Right ventricle myocardium superior (tissue), 1 donor: Measurements from ENCODE around the gene ZNF281. TPM values are rescaled to one million over a fixed set of nuclear protein-coding genes. Genes with fewer than 3 reads are reported as not detected.
"Not testable (repeated sequence)": the region's sequence is repeated elsewhere in the genome, so short reads cannot be mapped to it uniquely, and the experiment has no call there.

Source experiments
- ATAC-seq: fragments of 200-7000 bp; cut with Tn5 transposase; one replicate; pipeline ENCODE4 v1.9.1; 2020; ENCODE audit warnings: mild to moderate bottlenecking; ENCODE audit not compliant: poor library complexity
- DNase-seq: peaks from one replicate; pipeline ENCODE4 v3.0.0-alpha.2; 2020
- intact Hi-C: fragments of 100-400 bp; cut with DNase I; formaldehyde crosslinking; loops from one replicate; pipeline ENCODE4 v1.11.2; 2022
- total RNA-seq: library from RNA; stranded (reverse); fragmentation: NEBNext Ultra II Directional; extraction: Animal tissue kit (Norgen Biotek cat#: 25700); gene quantifications from one replicate; pipeline ENCODE4 v1.2.1, GENCODE V29; 2021
- donor health status: DM: no; HTN: yes; CAD: no; lungs with severe emphysema.

ZNF281 gene
- total RNA-seq, 1 donor from 2014 or later: 7.3 TPM

DNA sequence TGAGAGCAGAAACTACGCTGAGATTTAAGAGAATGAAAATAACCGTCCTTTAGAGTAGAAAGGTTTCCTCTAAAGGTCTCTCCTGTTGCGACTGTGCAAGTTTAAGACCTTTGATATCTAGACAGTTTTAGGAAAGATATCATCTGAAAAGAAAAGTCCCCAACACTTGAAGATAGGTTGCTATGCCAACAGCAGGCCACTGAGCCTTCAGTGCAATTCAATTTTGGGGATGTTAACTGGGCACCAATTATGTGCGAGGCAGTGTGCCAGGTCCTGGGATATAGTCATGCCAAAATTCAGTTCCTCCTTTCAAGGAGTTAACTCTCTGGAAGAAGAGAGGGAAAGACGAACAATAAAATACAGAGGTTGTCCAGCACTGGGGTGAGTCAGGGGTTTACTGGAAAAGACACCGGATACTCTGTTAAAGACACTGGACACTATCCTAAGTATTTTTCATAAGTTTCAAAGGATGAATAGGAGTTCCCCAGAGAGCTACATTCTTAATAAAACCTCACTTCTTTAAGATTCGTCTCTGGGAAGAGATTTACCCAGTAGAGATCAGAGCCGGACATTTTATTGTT is 25.5 kb upstream of the ZNF281 start:
- intact Hi-C loops: no loop called here
- no peak for ATAC-seq

DNA sequence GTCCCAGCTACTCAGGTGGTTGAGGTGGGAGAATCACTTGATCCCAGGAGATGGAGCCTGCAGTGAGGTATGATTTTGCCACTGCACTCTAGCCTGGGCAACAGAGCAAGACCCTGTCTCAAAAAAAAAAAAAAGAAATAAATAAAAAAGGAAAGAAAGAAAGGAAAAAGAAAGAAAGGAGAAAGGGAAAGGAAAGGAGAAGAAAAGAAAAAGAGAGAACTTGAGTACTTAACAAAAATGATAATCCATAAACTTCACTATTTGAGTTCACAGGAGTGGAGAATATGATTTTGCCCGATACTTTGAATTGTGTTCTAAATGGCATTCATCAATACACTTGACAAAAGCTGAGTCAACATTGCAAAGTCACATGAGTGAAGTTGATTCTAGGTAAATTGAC is 23.8 kb upstream of the ZNF281 start:
- no peak for DNase-seq
- no peak for ATAC-seq
- intact Hi-C loops: no loop called here

More for the DNA sequence above, 25.5 kb upstream of the ZNF281 start:
- no peak for DNase-seq

DNA sequence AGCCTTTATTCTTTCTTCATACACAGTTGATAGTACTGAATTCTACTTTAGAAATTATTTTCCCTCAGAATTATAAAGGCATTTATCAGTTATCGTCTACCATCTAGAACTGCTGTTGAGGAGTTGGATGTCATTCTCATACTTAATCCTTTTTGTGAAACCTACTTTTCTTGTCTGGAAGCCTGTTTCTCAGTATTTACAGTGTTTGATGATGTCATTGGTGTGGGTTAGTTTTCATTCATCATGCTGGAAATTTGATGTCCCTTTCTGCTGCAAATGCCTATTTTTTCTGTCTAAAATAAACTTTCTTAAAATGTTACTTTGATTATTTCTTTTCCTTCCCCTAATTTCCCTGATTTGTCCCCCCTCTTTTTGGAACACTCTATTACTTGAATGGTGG is 22.8 kb upstream of the ZNF281 start:
- ATAC-seq (no peak), DNase-seq (no peak)
- intact Hi-C loops: no loop called here

DNA sequence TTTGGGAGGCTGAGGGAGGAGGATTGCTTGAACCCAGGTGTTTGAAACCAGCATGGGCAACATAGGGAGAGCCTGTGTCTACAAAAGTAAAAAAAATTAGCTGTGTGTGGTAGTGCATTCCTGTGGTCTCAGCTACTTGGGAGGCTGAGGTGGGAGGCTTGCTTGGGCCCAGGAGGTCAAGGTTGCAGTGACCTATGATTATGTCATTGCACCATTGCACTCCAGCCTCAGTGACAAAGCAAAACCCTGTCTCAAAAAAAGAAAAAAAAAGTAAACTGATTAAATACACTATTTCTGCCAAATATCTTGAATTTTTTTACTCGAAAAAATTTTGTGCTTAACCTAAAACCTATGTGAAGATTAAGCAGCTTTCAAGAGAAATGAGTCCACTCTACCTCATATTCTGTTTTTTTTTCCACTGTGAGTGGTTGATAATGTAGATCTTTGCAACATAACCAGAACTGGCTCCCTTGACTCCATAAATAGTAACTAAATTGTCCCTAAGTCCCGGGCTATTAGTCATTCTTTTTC is 19.4 kb upstream of the ZNF281 start:
- DNase-seq (no peak), ATAC-seq (no peak)
- intact Hi-C loops: no loop called here

DNA sequence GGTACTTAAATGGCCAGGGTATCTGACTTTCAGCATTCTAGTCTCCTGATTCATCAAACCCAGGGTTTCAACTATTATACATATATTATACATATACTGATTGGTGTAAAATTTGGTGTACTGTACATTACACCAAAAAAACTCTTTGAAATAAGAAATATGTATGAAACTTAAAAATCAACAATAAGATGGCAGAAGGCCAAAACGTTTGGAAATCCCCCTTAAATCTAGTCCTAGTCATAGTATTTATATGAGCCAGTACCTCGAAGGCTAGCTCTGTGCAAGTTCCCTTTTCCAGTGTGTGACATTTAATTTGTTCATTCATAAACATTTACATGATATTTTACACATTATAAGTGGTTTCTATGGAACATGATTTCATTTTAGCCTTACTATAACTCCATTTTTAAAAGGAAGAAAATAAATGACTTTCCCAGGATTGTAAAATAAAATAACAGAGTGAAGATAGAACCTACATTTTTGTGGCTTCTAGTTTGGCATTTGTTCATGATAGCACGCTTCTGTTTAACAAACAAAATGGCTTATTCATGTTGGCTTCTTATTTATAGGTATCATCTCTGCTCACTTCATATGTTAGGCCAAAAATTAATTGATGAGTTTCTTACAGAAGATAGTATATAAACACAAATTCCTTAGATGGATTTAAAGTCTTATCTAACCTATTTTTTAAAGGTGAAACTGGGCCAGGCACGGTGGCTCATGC is 18.8 kb upstream of the ZNF281 start:
- DNase-seq (no peak), ATAC-seq (no peak)
- intact Hi-C loops: no loop called here

DNA sequence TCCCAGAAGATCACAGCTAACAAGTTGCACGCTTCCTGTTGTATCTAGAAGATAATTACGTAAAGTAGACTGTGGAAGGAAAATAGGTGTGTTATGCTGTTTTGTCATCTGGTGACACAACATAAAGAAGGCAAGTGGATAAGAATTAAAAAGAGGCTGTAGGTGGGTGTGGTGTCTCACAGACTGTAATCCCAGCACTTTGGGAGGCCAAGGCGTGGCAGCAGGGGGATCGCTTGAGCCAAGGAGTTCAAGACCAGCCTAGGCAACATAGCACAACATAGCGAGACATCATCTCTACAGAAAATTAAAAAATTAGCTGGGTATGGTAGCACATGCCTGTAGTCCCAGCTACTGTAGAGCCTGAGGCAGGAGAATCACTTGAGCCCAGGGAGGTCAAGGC is 17.9 kb upstream of the ZNF281 start:
- intact Hi-C loops: no loop called here
- ATAC-seq: no peak

DNA sequence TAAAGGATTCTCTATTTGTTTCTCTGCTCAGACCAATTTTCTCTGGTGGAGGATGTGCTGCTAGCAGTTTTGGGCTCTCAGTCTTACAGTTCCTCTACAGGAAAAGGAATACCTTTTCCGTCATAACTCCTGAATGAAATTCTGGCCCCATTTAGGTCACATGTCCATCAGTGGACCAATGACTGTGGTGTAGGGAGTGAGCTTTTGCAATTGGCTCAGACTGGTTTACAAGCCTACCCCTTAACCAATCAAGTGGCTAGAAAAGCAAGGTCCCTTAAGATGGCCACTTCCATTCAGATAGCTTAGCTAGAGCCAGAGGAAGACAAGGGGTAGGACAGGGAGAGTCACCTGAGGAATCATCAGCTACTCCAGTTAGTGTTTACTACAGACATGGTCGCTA is 16.4 kb upstream of the ZNF281 start:
- DNase-seq (no peak), ATAC-seq (no peak)
- intact Hi-C loops: no loop called here

More for the DNA sequence above, 17.9 kb upstream of the ZNF281 start:
- no peak for DNase-seq

DNA sequence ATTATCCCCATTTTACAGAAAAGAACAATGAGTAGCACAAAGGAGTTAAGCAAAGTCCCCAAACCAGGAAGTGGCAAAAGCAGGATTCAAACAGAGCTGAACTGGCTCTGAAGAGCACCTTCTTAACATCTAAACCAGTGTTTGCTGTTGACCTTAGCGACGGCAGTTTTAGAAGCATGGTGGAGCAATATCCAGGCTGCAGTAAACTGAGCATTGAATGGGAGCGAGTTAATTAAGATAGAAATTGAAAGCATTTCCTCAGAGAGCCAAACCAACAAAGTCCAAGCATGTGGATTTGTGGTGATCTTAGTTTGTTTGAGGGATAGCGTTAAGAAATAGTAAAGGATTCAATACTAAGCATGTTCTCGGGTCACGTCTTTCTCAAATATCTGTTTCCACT is 13.4 kb upstream of the ZNF281 start:
- DNase-seq (no peak), ATAC-seq (no peak)
- intact Hi-C loops: no loop called here

DNA sequence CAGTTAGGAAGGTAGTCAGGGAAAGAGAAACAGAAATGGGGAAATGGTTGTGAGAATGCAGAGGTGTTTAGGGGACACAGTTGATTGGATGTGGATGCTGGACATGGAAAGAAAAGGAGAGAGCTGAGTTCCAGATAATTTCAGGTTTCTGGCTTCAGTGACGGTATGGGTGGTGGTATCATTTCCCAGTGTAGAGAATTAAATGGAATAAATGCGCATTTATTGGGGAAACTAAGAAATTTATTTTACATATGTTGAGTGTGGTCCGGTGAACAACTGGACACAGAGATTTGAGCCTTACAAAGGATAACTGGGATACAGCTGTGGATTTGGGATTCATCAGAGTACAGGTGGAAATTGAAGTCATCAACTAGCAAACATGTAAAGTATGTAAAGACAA is 12.4 kb upstream of the ZNF281 start:
- intact Hi-C loops: no loop called here
- DNase-seq (no peak), ATAC-seq (no peak)

DNA sequence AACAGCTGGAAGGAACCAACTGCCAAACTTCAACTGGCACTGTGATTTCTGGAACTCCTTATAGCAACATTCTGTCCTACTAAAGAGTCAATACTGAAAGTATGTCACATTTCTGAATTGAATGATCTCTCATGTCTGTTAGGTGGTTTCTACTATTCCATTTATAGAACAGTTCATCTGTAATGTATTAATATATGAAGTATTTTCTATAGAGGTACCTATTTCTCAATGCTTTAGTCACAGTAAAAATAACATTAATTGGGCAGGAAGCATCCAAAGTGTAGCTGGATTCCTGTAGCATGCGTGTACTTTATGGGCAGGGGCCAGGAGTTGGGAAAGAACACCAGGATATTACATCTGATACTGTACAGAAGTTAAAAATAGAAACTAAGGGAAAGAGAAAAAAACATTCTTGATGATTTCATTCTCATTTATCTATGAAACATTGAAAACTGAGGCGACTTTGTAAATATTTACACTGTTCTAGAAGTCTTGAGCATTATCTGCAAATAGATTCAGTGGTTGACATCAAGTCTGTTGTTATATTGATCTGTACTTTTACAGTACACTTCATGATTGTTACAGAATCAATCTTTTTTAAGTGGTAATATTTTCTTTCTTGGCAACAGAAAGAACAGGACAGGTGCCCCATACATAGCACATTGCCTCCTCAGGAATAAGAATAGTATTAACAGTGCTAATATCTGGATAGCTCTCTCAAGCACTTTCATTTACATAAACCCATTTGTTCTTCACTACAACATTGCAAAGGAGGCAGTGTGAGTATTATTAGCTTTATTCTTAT is 6.2 kb upstream of the ZNF281 start:
- peak; percentile 61 for ATAC-seq
- DNase-seq: peak; percentile 41
- intact Hi-C loops: no loop called here

DNA sequence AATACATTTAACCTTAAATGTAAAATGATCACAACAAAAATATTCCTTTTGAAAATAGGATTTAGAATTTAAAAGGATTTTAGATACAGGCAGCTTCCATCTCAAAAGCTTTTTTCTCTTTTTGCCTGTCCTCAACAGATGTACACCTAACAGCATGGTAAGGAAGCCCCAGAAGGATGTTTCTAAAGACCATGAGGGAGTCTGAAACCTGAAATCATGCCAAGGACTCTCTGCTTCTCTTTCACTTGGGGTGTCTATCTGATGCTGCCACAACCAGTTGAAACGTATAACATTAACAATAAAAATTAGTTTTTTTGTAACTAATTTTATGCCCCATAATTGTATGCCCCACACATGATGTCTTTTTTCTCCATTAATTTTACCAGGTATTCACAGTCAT is 5.4 kb upstream of the ZNF281 start:
- no peak for DNase-seq
- no peak for ATAC-seq
- intact Hi-C loops: no loop called here

DNA sequence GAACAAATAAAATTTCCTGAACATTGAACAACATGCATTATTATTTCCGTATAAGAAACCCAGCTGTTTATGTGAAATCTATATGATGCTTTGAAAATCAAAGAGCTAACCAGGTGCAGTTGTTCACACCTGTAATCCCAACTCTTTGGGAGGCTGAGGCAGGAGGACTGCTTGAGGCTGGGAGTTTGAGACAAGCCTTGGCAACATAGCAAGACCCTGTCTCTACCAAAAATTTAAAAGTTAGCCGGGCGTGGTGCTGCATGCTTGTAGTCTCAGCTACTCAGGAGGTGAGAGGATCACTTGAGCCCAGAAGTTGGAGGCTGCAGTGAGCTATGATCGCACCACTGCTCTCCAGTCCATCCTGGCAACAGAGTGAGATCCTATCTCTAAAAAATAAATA is 4.8 kb upstream of the ZNF281 start:
- DNase-seq (no peak), ATAC-seq (no peak)
- intact Hi-C loops: no loop called here

DNA sequence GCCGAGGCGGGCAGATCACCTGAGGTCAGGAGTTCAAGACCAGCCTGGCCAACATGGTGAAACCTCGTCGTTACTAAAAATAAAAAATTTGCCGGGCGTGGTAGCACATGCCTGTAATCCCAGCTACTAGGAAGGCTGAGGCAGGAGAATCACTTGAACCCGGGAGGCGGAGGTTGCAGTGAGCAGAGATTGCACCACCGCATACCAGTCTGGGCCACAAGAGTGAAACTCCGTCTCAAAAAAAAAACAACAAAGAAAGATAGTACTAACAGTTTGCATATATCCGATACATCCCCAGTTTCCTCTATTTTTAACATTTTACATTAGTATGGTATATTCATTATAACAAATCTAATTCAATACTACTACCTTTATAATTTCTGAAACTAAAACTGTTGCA is 3.9 kb upstream of the ZNF281 start:
- DNase-seq, intact Hi-C loops, ATAC-seq: not testable (repeated sequence)

DNA sequence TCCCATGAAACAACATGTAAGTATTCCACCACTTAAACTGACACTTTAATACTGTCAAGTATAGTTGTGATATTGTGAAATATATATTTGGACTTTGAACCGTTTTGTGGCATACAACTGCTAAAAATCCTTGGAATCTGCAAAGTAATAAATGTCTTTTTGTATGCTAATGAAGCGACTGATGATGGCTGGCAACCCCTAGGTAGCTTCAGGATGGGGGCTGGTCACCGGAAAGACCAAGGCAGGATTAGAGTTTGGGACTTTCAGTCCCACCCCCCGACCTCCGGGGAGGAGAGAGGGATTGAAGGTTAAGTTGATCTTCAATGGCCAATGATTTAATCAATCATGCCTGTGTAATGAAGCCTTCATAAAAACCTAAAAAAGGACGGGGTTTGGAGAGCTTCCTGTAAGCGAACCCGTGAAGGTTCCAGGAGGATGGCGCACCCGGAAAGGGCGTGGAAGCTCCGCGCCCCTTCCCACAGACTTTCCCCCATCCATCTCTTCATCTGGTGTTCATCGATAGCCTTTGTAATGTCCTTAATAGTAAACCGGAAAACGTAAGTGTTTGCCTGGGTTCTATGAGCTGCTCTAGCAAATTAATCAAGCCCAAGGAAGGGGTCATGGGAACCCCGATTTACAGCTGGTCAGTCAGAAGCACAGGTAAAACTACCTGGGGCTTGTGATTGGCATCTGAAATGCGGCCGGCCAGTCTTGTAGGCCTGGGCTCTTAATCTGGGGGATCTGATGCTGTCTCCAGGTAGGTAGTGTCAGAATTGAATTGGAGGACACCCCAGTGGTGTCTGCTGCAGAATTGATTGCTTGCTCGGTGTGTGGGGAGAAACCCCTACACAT is 1.8 kb upstream of the ZNF281 start:
- intact Hi-C loops: no loop called here
- no peak for DNase-seq
- no peak for ATAC-seq

DNA sequence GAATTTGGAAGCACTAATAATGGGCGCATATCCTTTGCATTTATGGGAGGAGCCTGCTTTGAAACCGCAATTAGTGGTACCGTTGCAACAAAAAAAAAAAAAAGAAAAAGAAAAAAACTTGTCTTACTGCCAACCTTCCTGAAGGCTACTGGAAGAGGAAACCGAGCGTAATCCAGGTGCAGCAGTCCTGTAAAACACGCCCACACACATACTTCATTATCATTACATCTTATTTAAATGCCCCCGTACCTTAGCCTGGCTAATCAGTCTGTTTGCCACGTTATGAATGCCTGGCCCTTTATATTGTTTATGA is 686 bp upstream of the ZNF281 start:
- intact Hi-C loops: no loop called here
- ATAC-seq (no peak), DNase-seq (no peak)

DNA sequence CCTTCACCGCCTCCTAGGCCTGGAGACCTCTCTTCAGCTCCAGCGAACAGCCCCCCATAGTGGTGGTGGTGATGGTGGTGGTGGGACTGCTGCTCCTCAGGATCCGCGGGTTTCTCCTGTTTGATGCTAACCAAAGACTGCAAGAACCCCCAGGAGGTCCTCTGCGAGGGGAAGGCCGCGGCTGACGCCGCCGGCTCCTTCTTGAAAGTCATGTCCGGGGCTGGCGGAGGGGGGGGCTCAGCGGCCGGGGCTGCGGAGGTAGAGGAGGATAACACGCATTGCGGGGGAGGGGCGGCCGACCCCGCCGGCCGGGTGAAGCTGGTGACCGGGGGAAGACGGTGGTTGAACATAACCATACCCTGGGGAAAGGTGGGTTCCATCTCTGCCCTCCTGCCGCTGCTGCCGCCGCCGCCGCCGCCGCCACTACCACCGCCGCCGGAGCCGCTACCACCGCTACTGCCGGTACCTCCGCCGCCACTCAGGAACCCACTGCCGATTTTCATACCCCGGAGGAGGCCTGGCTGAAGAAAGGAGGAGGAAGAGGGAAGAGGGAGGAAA is 554 bp downstream of the ZNF281 start:
- peak; percentile 55 for ATAC-seq
- intact Hi-C loops: no loop called here
- DNase-seq: peak; percentile 61

DNA sequence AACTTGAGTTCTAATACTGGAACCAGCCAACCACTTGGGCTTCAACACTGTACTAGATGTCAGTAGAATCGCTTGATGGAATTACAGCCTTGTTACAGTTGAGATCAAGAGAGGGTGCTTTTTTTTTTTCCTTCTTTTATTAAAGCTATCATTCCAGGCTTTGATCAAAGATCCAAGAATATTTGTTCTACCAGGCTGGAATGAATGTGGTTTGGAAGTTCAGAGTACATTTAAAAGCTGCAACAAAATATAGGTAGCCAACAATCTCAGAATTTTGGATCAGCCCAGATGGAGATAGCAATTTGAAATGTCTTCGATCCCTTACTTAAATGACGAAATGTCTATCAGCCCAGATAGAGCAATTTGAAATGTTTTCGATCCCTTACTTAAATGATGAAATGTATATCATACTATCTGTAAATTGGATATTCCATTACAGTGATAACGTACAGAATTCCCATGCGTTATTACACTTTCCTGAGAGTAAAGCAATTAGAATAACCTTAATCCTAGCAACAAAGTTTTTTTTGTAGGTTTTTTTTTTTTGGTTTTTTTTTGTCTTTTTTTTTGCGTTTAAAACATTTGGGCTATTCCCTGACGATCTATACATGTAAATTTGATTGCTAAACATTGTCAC is 3.6 kb downstream of the ZNF281 start:
- ATAC-seq (no peak), DNase-seq (no peak)
- intact Hi-C loops: no loop called here

DNA sequence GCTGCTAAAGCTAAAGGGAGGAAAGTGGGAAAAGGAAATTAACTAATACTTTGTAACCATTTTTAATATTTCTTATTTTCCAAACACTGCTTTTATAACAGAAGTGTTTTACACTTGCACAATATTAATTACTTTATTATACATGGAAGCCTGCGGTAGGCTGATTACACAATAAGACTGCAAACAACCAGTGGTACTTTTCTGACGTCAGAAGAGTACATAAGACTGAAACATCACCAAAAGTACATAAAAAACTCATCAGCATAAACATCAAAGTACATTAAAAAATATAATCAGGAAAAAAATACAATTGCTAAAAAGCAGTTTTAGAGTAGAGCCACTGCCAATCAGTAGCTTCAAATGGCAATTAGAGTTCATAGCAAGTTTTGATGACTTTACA is 4.6 kb downstream of the ZNF281 start:
- ATAC-seq (no peak), DNase-seq (no peak)
- intact Hi-C loops: no loop called here
